HUES64 (cell line): ENCODE results near the gene AGAP1.

ENCODE experiments used
- H3K27ac ChIP-seq: 2 replicates; pipeline ENCODE4 v1.7.0; 2013; ENCODE audit warnings: low read depth, low read length, inconsistent platforms
- H3K27me3 ChIP-seq: 2 replicates; pipeline ENCODE4 v1.6.1; 2013; ENCODE audit warnings: mild to moderate bottlenecking, low read length; ENCODE audit not compliant: insufficient read depth
- H3K36me3 ChIP-seq: 2 replicates; pipeline ENCODE4 v1.6.1; 2013; ENCODE audit warnings: mild to moderate bottlenecking, low read length; ENCODE audit not compliant: insufficient read depth
- H3K4me1 ChIP-seq: 2 replicates; pipeline ENCODE4 v1.6.1; 2013; ENCODE audit warnings: mild to moderate bottlenecking, low read length, moderate library complexity; ENCODE audit not compliant: insufficient read depth
- H3K4me3 ChIP-seq: 2 replicates; pipeline ENCODE4 v1.5.1; 2013; ENCODE audit warnings: mild to moderate bottlenecking, low read length, moderate library complexity
- H3K9ac ChIP-seq: 2 replicates; pipeline ENCODE4 v1.6.1; 2013; ENCODE audit warnings: mild to moderate bottlenecking, low read depth, low read length
- H3K9me3 ChIP-seq: 2 replicates; pipeline ENCODE4 v1.6.1; 2013; ENCODE audit warnings: low read depth, low read length; ENCODE audit not compliant: insufficient read depth
- WGBS: fragments of 150-250, 120-280 bp; methylation state at CpG from one replicate; pipeline ENCODE4 v1.1.7; 2013; ENCODE audit warnings: missing lambda C conversion rate; 5-methylcytosine and 5-hydroxymethylcytosine counted together

Gene AGAP1

GRCh38 chr2:235688511-235689426, 194.9 kb downstream of the AGAP1 start:
- peaks cover 25% of the 10 kb centered on the region; the same call in 1 of the 2 replicates for H3K4me1 ChIP-seq
- H3K4me3 ChIP-seq = no peak overlapping the region
- WGBS = 95% methylated on average over 26 of the region's 26 CpGs
- no peak overlapping the region for H3K27ac ChIP-seq
- H3K9me3 ChIP-seq = no peaks in the 10 kb centered on the region
- H3K9ac ChIP-seq = no peak overlapping the region
- H3K27me3 ChIP-seq = no peaks in the 10 kb centered on the region
- no peaks in the 10 kb centered on the region for H3K36me3 ChIP-seq

- 97% methylated on average over 4 of the region's 4 CpGs for WGBS
- Histone ChIP-seq H3K27me3 (no peaks in the 10 kb centered on the region), H3K4me3 (no peak overlapping the region), H3K9ac (no peak overlapping the region), H3K4me1 (peaks cover 25% of the 10 kb centered on the region; the same call in 1 of the 2 replicates), H3K36me3 (no peaks in the 10 kb centered on the region), H3K9me3 (no peaks in the 10 kb centered on the region), H3K27ac (no peak overlapping the region)
Measured at GRCh38 chr2:235689427-235689853, 195.6 kb downstream of the AGAP1 start.

- Histone ChIP-seq H3K9me3 (no peaks in the 10 kb centered on the region), H3K27me3 (no peaks in the 10 kb centered on the region), H3K36me3 (no peaks in the 10 kb centered on the region), H3K9ac (no peak overlapping the region), H3K4me3 (no peak overlapping the region), H3K4me1 (peaks cover 30% of the 10 kb centered on the region; the same call in 1 of the 2 replicates), H3K27ac (no peak overlapping the region)
- WGBS = 85% methylated on average over 8 of the region's 9 CpGs
Measured at GRCh38 chr2:235690082-235690808, 196.4 kb downstream of the AGAP1 start.

GRCh38 chr2:235690809-235691450, 197.1 kb downstream of the AGAP1 start:
- H3K36me3 ChIP-seq = no peaks in the 10 kb centered on the region
- H3K9ac ChIP-seq = no peak overlapping the region
- H3K9me3 ChIP-seq = no peaks in the 10 kb centered on the region
- no peak overlapping the region for H3K4me3 ChIP-seq
- peaks cover 28% of the 10 kb centered on the region; the same call in 1 of the 2 replicates for H3K4me1 ChIP-seq
- H3K27ac ChIP-seq = no peak overlapping the region
- WGBS = 89% methylated on average over 14 of the region's 14 CpGs
- no peaks in the 10 kb centered on the region for H3K27me3 ChIP-seq

GRCh38 chr2:235692076-235692475, 198.2 kb downstream of the AGAP1 start:
- Histone ChIP-seq H3K4me1 (peaks cover 27% of the 10 kb centered on the region; the same call in 1 of the 2 replicates), H3K9ac (no peak overlapping the region), H3K4me3 (no peak overlapping the region), H3K27me3 (no peaks in the 10 kb centered on the region), H3K27ac (no peak overlapping the region), H3K36me3 (no peaks in the 10 kb centered on the region), H3K9me3 (no peaks in the 10 kb centered on the region)
- WGBS = 93% methylated on average over 10 of the region's 10 CpGs

- Histone ChIP-seq H3K9ac (no peak overlapping the region), H3K4me3 (no peak overlapping the region), H3K4me1 (peaks cover 27% of the 10 kb centered on the region; the same call in 1 of the 2 replicates), H3K36me3 (no peaks in the 10 kb centered on the region), H3K27me3 (no peaks in the 10 kb centered on the region), H3K27ac (no peak overlapping the region), H3K9me3 (0 out of 2 replicates have a peak, but pooled peaks cover 2% of the 10 kb centered on the region)
- 93% methylated on average over 15 of the region's 15 CpGs for WGBS
Measured at GRCh38 chr2:235692671-235693171, 198.9 kb downstream of the AGAP1 start.

GRCh38 chr2:235693279-235693678, 199.4 kb downstream of the AGAP1 start:
- Histone ChIP-seq H3K9ac (no peak overlapping the region), H3K36me3 (no peaks in the 10 kb centered on the region), H3K27ac (no peak overlapping the region), H3K4me3 (no peak overlapping the region), H3K9me3 (0 out of 2 replicates have a peak, but pooled peaks cover 5% of the 10 kb centered on the region), H3K27me3 (no peaks in the 10 kb centered on the region), H3K4me1 (peaks cover 27% of the 10 kb centered on the region; the same call in 1 of the 2 replicates)
- 94% methylated on average over 10 of the region's 10 CpGs for WGBS

- H3K4me1 ChIP-seq = peaks cover 29% of the 10 kb centered on the region
- H3K4me3 ChIP-seq = no peak overlapping the region
- H3K9me3 ChIP-seq = 0 out of 2 replicates have a peak, but pooled peaks cover 5% of the 10 kb centered on the region
- no peak overlapping the region for H3K27ac ChIP-seq
- no peaks in the 10 kb centered on the region for H3K27me3 ChIP-seq
- no peak overlapping the region for H3K9ac ChIP-seq
- no peaks in the 10 kb centered on the region for H3K36me3 ChIP-seq
- WGBS = 90% methylated on average over 16 of the region's 17 CpGs
Measured at GRCh38 chr2:235694721-235695601, 201.1 kb downstream of the AGAP1 start.

GRCh38 chr2:235695602-235695895, 201.7 kb downstream of the AGAP1 start:
- 92% methylated on average over 3 of the region's 3 CpGs for WGBS
- Histone ChIP-seq H3K9me3 (0 out of 2 replicates have a peak, but pooled peaks cover 5% of the 10 kb centered on the region), H3K4me1 (peaks cover 27% of the 10 kb centered on the region), H3K27ac (no peak overlapping the region), H3K36me3 (no peaks in the 10 kb centered on the region), H3K27me3 (no peaks in the 10 kb centered on the region), H3K4me3 (no peak overlapping the region), H3K9ac (no peak overlapping the region)

GRCh38 chr2:235697041-235697440, 203.2 kb downstream of the AGAP1 start:
- H3K4me1 ChIP-seq = peaks cover 23% of the 10 kb centered on the region
- H3K9me3 ChIP-seq = 0 out of 2 replicates have a peak, but pooled peaks cover 5% of the 10 kb centered on the region
- H3K27me3 ChIP-seq = no peaks in the 10 kb centered on the region
- 94% methylated on average over 8 of the region's 8 CpGs for WGBS
- no peak overlapping the region for H3K27ac ChIP-seq
- no peak overlapping the region for H3K9ac ChIP-seq
- no peaks in the 10 kb centered on the region for H3K36me3 ChIP-seq
- H3K4me3 ChIP-seq = no peak overlapping the region
